22Rv1 (cell line): ENCODE measurements around the gene HECTD1.

ENCODE experiments used
- CTCF ChIP-seq: fragments of 450-650 bp; IDR thresholded peaks from 2 replicates; pipeline ENCODE4 v1.5.1; 2017; ENCODE audit warnings: mild to moderate bottlenecking
- ZFX ChIP-seq: fragments of 450-650 bp; IDR thresholded peaks from 2 replicates; pipeline ENCODE4 v1.6.1; 2017; ENCODE audit warnings: antibody characterized with exemption, borderline replicate concordance

- no peak for TF ChIP-seq CTCF
- TF ChIP-seq ZFX, result no peak
These were observed 116.5 kb downstream of the HECTD1 start for GRCh38 chr14:31090883-31091764.
